Tibial nerve (tissue), 4 donors: ENCODE results near the gene HSFX2.

Experiments used
- CTCF ChIP-seq, 5 experiments: fragments of 200-600 bp in 3 of 5; fragments of 450-650 bp in 2 of 5; sonication (generic) in 3 of 5; IDR thresholded peaks; one replicate each; pipeline ENCODE4 v1.5.1; 2016 to 2019; ENCODE audit warnings: antibody characterized with exemption in 5 of 5, mild to moderate bottlenecking in 3 of 5, moderate library complexity in 2 of 5
- EP300 ChIP-seq, 2 donors: sonication (generic); formaldehyde crosslinking; IDR thresholded peaks; one replicate each; pipeline ENCODE4 v1.6.1; 2017; ENCODE audit warnings: antibody characterized with exemption in 2 of 2, mild to moderate bottlenecking in 1 of 2
- POLR2A ChIP-seq, 2 donors: fragments of 450-650 bp; IDR thresholded peaks; one replicate each; pipeline ENCODE4 v1.6.1; 2017; ENCODE audit warnings: antibody characterized with exemption in 2 of 2, mild to moderate bottlenecking in 2 of 2, moderate library complexity in 2 of 2

DNA sequence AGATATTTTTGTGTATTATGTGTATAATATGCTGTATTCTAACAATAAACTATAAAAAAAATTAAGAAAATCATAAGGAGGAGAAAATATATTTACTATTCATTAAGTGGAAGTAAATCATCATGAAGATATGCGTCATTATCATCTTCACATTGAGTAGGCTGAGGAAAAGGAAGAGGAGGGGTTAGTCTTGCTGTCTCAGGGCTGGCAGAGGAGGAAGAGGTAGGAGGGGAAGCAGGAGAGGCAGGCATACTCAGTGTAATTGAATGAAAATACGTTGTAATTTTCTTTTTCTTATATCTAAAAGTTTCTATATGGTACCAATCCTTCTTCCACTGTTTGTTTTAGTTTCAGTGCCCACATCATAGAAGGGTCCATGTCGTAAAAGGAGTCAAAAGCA lies 46.3 kb upstream of the HSFX2 start:
- TF ChIP-seq POLR2A (IDR thresholded peaks at IDR 0.05) (no peak), CTCF (IDR thresholded peaks at IDR 0.05) (no peak), EP300 (IDR thresholded peaks at IDR 0.05) (no peak)
